Lung (tissue), 12 donors: Measurements from ENCODE around the gene SLC25A46. TPM values are rescaled to one million over a fixed set of nuclear protein-coding genes. Genes with fewer than 3 reads are reported as not detected.

Experiments
- ATAC-seq: fragments of 200-7000 bp; cut with Tn5 transposase; one replicate; pipeline ENCODE4 v1.9.1; 2020; ENCODE audit warnings: moderate number of reproducible peaks; ENCODE audit not compliant: insufficient read depth, low FRiP score
- DNase-seq, 3 donors: peaks; one replicate each; pipeline ENCODE4 v3.0.0-alpha.2; 2013 to 2017
- H3K27ac ChIP-seq, 2 donors: one replicate each; pipeline ENCODE4 v1.5.1; 2013; ENCODE audit warnings: mild to moderate bottlenecking in 2 of 2, moderate library complexity in 2 of 2, control low read depth in 1 of 2, inconsistent platforms in 1 of 2, low read depth in 1 of 2, low read length in 1 of 2
- H3K27me3 ChIP-seq, 3 donors: one replicate each; pipeline ENCODE4 v1.5.1; 2013; ENCODE audit warnings: low read length in 2 of 3; ENCODE audit not compliant: control insufficient read depth in 3 of 3, insufficient read depth in 3 of 3
- H3K36me3 ChIP-seq, 4 donors: one replicate each; pipeline ENCODE4 v1.5.1; 2013; ENCODE audit warnings: low read length in 4 of 4, mild to moderate bottlenecking in 1 of 4, moderate library complexity in 1 of 4; ENCODE audit not compliant: control insufficient read depth in 4 of 4, insufficient read depth in 4 of 4
- H3K4me1 ChIP-seq, 5 donors: one replicate each; pipeline ENCODE4 v1.5.1; 2013; ENCODE audit warnings: low read length in 5 of 5, mild to moderate bottlenecking in 2 of 5, moderate library complexity in 1 of 5; ENCODE audit not compliant: control insufficient read depth in 5 of 5, insufficient read depth in 5 of 5
- H3K4me3 ChIP-seq: one replicate; pipeline ENCODE4 v1.5.1; 2013; ENCODE audit warnings: mild to moderate bottlenecking, control low read depth, moderate library complexity
- H3K9ac ChIP-seq, 2 donors: one replicate each; pipeline ENCODE4 v1.5.1; 2013; ENCODE audit warnings: low read length in 2 of 2, control low read depth in 1 of 2; ENCODE audit not compliant: insufficient read depth in 1 of 2
- H3K9me3 ChIP-seq, 4 donors: one replicate each; pipeline ENCODE4 v1.5.1; 2013; ENCODE audit warnings: low read length in 3 of 4, mild to moderate bottlenecking in 1 of 4, moderate library complexity in 1 of 4; ENCODE audit not compliant: control insufficient read depth in 4 of 4, insufficient read depth in 3 of 4
- CTCF ChIP-seq: IDR thresholded peaks from 2 replicates; pipeline ENCODE4 v1.5.1; 2012; ENCODE audit warnings: mild to moderate bottlenecking; ENCODE audit errors: control extremely low read depth, extremely low read depth
- WGBS, 2 donors: extraction: QIAGEN DNeasy Blood & Tissue Kit; methylation state at CpG; one replicate each; pipeline ENCODE4 v1.1.7; 2013; 5-methylcytosine and 5-hydroxymethylcytosine counted together
- polyA plus RNA-seq, 2 donors: library from polyadenylated mRNA; stranded (reverse); fragments of 200-250 nt; gene quantifications; one replicate each; pipeline ENCODE4 v1.2.1, GENCODE V29; 2013
- total RNA-seq, 2 donors: library from RNA; depleted of rRNA in 1 of 2; stranded (reverse); fragments of >200 nt in 1 of 2; gene quantifications; one replicate each; pipeline ENCODE4 v1.2.1, GENCODE V29; 2014 to 2021
- donor health status: control.
- donor health status: control.
- donor health status: Bipolar disorder and iron deficiency.
- donor health status: healthy.
- donor health status: DM: yes; HTN: yes; CAD: no.

SLC25A46 gene
- total and polyA plus RNA-seq, 4 donors: 14.6 to 61.5 (median 32.7) TPM

GRCh38 chr5:110736753-110737152, 2.1 kb upstream of the SLC25A46 start:
- Histone ChIP-seq H3K27ac (no peak overlapping the region), H3K9me3 (no peaks in the 10 kb centered on the region), H3K4me3 (no peak overlapping the region), H3K9ac (no peak overlapping the region), H3K36me3 (no peaks in the 10 kb centered on the region), H3K4me1 (peaks cover 0 to 20% (median 6%) of the 10 kb centered on the region in 5 donors), H3K27me3 (no peaks in the 10 kb centered on the region)
- no peak for ATAC-seq
- no peak for TF ChIP-seq CTCF
- 74 to 87% methylated on average over 3 of the region's 3 CpGs for WGBS, 2 donors
- DNase-seq: no peak

- Histone ChIP-seq H3K9ac (peak overlapping the region; percentile 37 to 76), H3K4me1 (peaks cover 0 to 20% (median 6%) of the 10 kb centered on the region in 5 donors), H3K27me3 (no peaks in the 10 kb centered on the region), H3K27ac (peak overlapping the region; percentile 62 to 99), H3K9me3 (no peaks in the 10 kb centered on the region), H3K36me3 (no peaks in the 10 kb centered on the region), H3K4me3 (peak overlapping the region; percentile 100)
- TF ChIP-seq CTCF: no peak
- WGBS, 2 donors: 0 to 1% methylated on average over 14 of the region's 14 CpGs
- DNase-seq (no peak), ATAC-seq (peak; percentile 71)
These were observed 350 bp upstream of the SLC25A46 start for GRCh38 chr5:110738503-110738811.

GRCh38 chr5:110751902-110752762, 13.3 kb downstream of the SLC25A46 start:
- no peak for TF ChIP-seq CTCF
- no peak overlapping the region for H3K4me3 ChIP-seq
- H3K36me3 ChIP-seq: peaks cover 0 to 7% (median 2%) of the 10 kb centered on the region in 4 donors
- H3K9me3 ChIP-seq: no peaks in the 10 kb centered on the region
- no peak overlapping the region for H3K27ac ChIP-seq
- H3K4me1 ChIP-seq: no peaks in the 10 kb centered on the region
- H3K27me3 ChIP-seq: no peaks in the 10 kb centered on the region
- no peak for ATAC-seq
- H3K9ac ChIP-seq: no peak overlapping the region
- 74 to 87% methylated on average over 8 of the region's 8 CpGs for WGBS, 2 donors
- no peak for DNase-seq
